GM12878 (cell line): ENCODE results near the gene SSBP2. TPM values are rescaled to one million over a fixed set of nuclear protein-coding genes. Genes with fewer than 3 reads are reported as not detected.

Source experiments
- ATAC-seq: fragments of 200-7000 bp; cut with Tn5 transposase; 3 replicates; pipeline ENCODE4 v1.9.1; 2020; ENCODE audit warnings: mild to moderate bottlenecking, moderate library complexity
- BruUV-seq: library from RNA; stranded (reverse); fragments of 400-500 nt; replicated peaks from 2 replicates; lab custom pipeline; 2021; lab: Mats Ljungman, UMichigan
- CTCF ChIA-PET: fragments of 300-600 bp; sonication (Branson Sonifier 250); formaldehyde crosslinking; extraction: SDS; loops from one replicate; lab custom pipeline; 2021; ENCODE audit warnings: inconsistent platforms; lab: Yijun Ruan, JAX
- POLR2A ChIA-PET: fragments of 350-600 bp; formaldehyde crosslinking; extraction: SDS; loops from one replicate; lab custom pipeline; 2021; ENCODE audit warnings: inconsistent platforms; lab: Charles Lee
- RAD21 ChIA-PET: fragments of 300-600 bp; sonication (Branson Sonifier 250); formaldehyde crosslinking; loops from one replicate; lab custom pipeline; 2023; ENCODE audit warnings: antibody characterized with exemption; ENCODE audit not compliant: unreplicated experiment; lab: Charles Lee
- SMC1A ChIA-PET: fragments of 300-600 bp; sonication (Branson Sonifier 250); formaldehyde crosslinking; loops from one replicate; lab custom pipeline; 2023; ENCODE audit not compliant: unreplicated experiment, uncharacterized antibody; lab: Charles Lee
- DNase-seq: peaks from one replicate; pipeline ENCODE4 v3.0.0-alpha.2; 2011; ENCODE audit warnings: low read depth, low spot score
- FAIRE-seq: peaks from 3 replicates; lab custom pipeline; 2011; peaks lifted over from hg19 to GRCh38; lab: Jason Lieb, UNC
- H2AFZ ChIP-seq: 2 replicates; pipeline ENCODE4 v1.6.0; 2011; ENCODE audit warnings: low read depth, low read length, control low read depth; ENCODE audit not compliant: control insufficient read depth
- H3K27ac ChIP-seq: 2 replicates; pipeline ENCODE4 v1.5.1; 2011; ENCODE audit warnings: control low read depth; ENCODE audit not compliant: control insufficient read depth, insufficient read depth
- H3K27me3 ChIP-seq, 2 experiments: replicated peaks in 1 of 2; 2 replicates each; pipeline versions ENCODE4 v1.6.0 to v1.6.1; 2011; ENCODE audit warnings: low read length in 1 of 2; ENCODE audit not compliant: control insufficient read depth in 2 of 2, insufficient read depth in 2 of 2
- H3K36me3 ChIP-seq, 2 experiments: 2 replicates each; pipeline ENCODE4 v1.5.1; 2011; ENCODE audit warnings: low read length in 1 of 2; ENCODE audit not compliant: control insufficient read depth in 2 of 2, insufficient read depth in 2 of 2
- H3K4me1 ChIP-seq: 2 replicates; pipeline ENCODE4 v1.6.1; 2011; ENCODE audit warnings: mild to moderate bottlenecking, low read length, moderate library complexity, mixed read lengths; ENCODE audit not compliant: control insufficient read depth, insufficient read depth
- H3K4me2 ChIP-seq: 2 replicates; pipeline ENCODE4 v1.6.0; 2011; ENCODE audit warnings: control low read depth; ENCODE audit not compliant: control insufficient read depth, insufficient read depth
- H3K4me3 ChIP-seq: fragments of 200-600 bp; sonication (generic); 2 replicates; pipeline ENCODE4 v1.5.1; 2016
- H3K79me2 ChIP-seq: 2 replicates; pipeline ENCODE4 v1.6.0; 2011; ENCODE audit warnings: low read length; ENCODE audit not compliant: control insufficient read depth, insufficient read depth
- H3K9ac ChIP-seq: 2 replicates; pipeline ENCODE4 v1.8.0; 2011; ENCODE audit warnings: low read length, control low read depth, mixed read lengths; ENCODE audit not compliant: control insufficient read depth, insufficient read depth
- H3K9me3 ChIP-seq: replicated peaks from 3 replicates; pipeline ENCODE4 v1.5.1; 2011; ENCODE audit warnings: mild to moderate bottlenecking, low read length; ENCODE audit not compliant: control insufficient read depth, insufficient read depth
- H4K20me1 ChIP-seq: 2 replicates; pipeline ENCODE4 v1.6.0; 2011; ENCODE audit not compliant: control insufficient read depth, insufficient read depth
- CHD2 ChIP-seq: IDR thresholded peaks from 2 replicates; pipeline ENCODE4 v1.6.1; 2011; ENCODE audit warnings: low read depth, low read length, improper control_type of control experiment, borderline replicate concordance
- DPF2 ChIP-seq: fragments of 450-650 bp; IDR thresholded peaks from 2 replicates; pipeline ENCODE4 v1.6.1; 2017; ENCODE audit warnings: mild to moderate bottlenecking
- RFX5 ChIP-seq: IDR thresholded peaks from 2 replicates; pipeline ENCODE4 v1.6.1; 2011; ENCODE audit warnings: low read depth, low read length, improper control_type of control experiment
- SMAD5 ChIP-seq: IDR thresholded peaks from 2 replicates; pipeline ENCODE4 v1.6.1; 2016; ENCODE audit warnings: antibody characterized with exemption, low read depth
- SMARCA5 ChIP-seq: fragments of 450-650 bp; IDR thresholded peaks from 2 replicates; pipeline ENCODE4 v1.6.1; 2017; ENCODE audit warnings: mild to moderate bottlenecking
- TARDBP ChIP-seq: IDR thresholded peaks from 2 replicates; pipeline ENCODE4 v1.6.1; 2016; ENCODE audit warnings: borderline replicate concordance
- YBX1 ChIP-seq: fragments of 450-650 bp; IDR thresholded peaks from 2 replicates; pipeline ENCODE4 v1.6.1; 2016; ENCODE audit warnings: antibody characterized with exemption
- ZSCAN29 ChIP-seq: fragments of 450-650 bp; IDR thresholded peaks from 2 replicates; pipeline ENCODE4 v1.6.1; 2017; ENCODE audit warnings: mild to moderate bottlenecking, moderate library complexity
- WGBS: methylation state at CpG from one replicate; pipeline ENCODE4 v1.1.6; 2016; ENCODE audit warnings: low lambda C conversion rate; ENCODE audit not compliant: insufficient replicate concordance, insufficient coverage; ENCODE audit errors: missing lambda C conversion rate; 5-methylcytosine and 5-hydroxymethylcytosine counted together
- in situ Hi-C: fragments of 300-500 bp; cut with MboI; formaldehyde crosslinking; loops from 9 replicates; pipeline ENCODE4 v1.14.3; 2018; ENCODE audit warnings: mixed read lengths
- intact Hi-C: fragments of 100-400 bp; cut with micrococcal nuclease; formaldehyde crosslinking; loops from one replicate; pipeline ENCODE4 v1.14.2; 2022; ENCODE audit not compliant: unreplicated experiment
- polyA plus RNA-seq, 11 experiments: library from polyadenylated mRNA; depleted of rRNA in 4 of 11; unstranded in 6 of 11; stranded (reverse) in 5 of 11; fragments of >200 nt; fragmentation: Nextera tagmentation in 4 of 11; fragmentation: Illumina TruSeq in 1 of 11; extraction: Ambion mirVana in 4 of 11; extraction: Trizol in 1 of 11; gene quantifications; 1 replicate in 1 of 11; 2 replicates in 10 of 11; pipeline versions ENCODE4 v1.2.1 to v1.2.3, GENCODE V29; 2011 to 2016; ENCODE audit warnings: inconsistent platforms in 2 of 11, missing spikeins in 2 of 11, low read depth in 1 of 11
- total RNA-seq, 4 experiments: library from RNA; depleted of rRNA in 3 of 4; stranded (reverse); fragments of >200 nt in 3 of 4; fragmentation: Illumina TruSeq in 1 of 4; extraction: Trizol in 1 of 4; gene quantifications; 2 replicates each; pipeline versions ENCODE4 v1.2.1 to v1.2.3, GENCODE V29; 2013 to 2021
- TF ChIP-seq, protein P1 (sequence below): IDR thresholded peaks from 2 replicates; pipeline ENCODE4 v1.6.1; 2012; ENCODE audit warnings: improper control_type of control experiment, low read depth, low read length; ENCODE audit not compliant: insufficient replicate concordance
- TF ChIP-seq, protein P2 (sequence below): fragments of 450-650 bp; IDR thresholded peaks from 2 replicates; pipeline ENCODE4 v1.6.1; 2018; ENCODE audit warnings: borderline replicate concordance, mild to moderate bottlenecking; ENCODE audit not compliant: partially characterized antibody
- TF ChIP-seq, protein P3 (sequence below): fragments of 450-650 bp; formaldehyde crosslinking; IDR thresholded peaks from 2 replicates; pipeline ENCODE4 v1.5.0; 2022; ENCODE audit warnings: mild to moderate bottlenecking, missing genetic modification characterization

The SSBP2 gene
- total and polyA plus RNA-seq, 10 of the 15 experiments (the other 5 are each of a cell fraction or from before 2014, with no cell fraction given), result 52.2 to 132 (median 110) TPM

DNA sequence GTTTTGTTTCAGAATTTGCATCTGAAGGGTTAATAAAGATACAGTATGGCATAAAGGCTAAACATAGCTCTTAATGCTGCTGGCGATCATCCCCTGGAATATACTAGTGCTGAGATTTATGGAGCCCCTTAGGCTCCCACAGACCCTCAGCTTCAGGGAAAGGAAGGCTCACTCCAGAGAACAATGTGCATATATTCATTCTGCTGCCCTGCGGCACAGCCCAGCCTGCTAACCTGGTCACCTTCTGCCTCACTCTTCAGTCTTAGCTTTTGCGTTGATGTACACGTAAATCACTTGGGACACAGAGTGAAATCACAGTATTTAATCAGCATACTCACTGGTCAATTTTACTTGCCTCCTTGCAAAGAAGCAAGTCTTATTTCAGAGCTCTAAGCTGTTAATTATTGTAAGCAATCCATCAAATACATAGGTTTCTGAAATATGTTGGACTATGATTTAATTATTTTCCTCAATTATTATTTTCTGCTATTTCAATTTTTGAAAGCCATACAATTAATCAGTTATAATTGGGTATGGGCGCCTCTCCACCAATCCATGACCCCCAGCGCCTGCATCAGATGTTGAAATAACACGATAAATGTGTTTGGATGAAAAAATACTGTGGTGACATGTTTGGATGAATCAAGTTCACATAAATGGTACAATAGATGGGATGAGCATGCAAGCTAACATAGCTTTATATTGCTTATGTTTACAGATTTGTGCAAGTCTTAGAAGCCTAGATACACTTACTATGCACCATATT is 345.6 kb downstream of the SSBP2 start:
- H3K4me1 ChIP-seq, result no peaks in the 10 kb centered on the region
- H3K27ac ChIP-seq, result no peak overlapping the region
- H3K4me2 ChIP-seq, result no peak overlapping the region
- no peaks in the 10 kb centered on the region for H3K27me3 ChIP-seq
- in situ Hi-C loops (no loop called here), intact Hi-C loops (no loop called here)
- no peak overlapping the region for H3K9ac ChIP-seq
- H3K4me3 ChIP-seq, result no peak overlapping the region
- no peak overlapping the region for H2AFZ ChIP-seq
- H3K9me3 ChIP-seq, result no peaks in the 10 kb centered on the region
- 94% methylated on average over 7 of the region's 7 CpGs for WGBS
- ChIA-PET CTCF (interaction anchor here (1.4 to 1.5 kb wide), 2 partner anchors 20 to 21 kb away, joined by 3 read pairs; no protein-coding TSS in a partner anchor), POLR2A (no interaction called here), SMC1A (interaction anchor here (0.9 kb wide), 1 partner anchor 66 kb away, joined by 4 read pairs; no protein-coding TSS in a partner anchor), RAD21 (no interaction called here)
- FAIRE-seq (no peak), ATAC-seq (no peak), DNase-seq (no peak)
- no peaks in the 10 kb centered on the region for H3K36me3 ChIP-seq
- H4K20me1 ChIP-seq, result no peaks in the 10 kb centered on the region
- H3K79me2 ChIP-seq, result no peaks in the 10 kb centered on the region
- BruUV-seq, result no TSS peak
- TF ChIP-seq, protein P1, sequence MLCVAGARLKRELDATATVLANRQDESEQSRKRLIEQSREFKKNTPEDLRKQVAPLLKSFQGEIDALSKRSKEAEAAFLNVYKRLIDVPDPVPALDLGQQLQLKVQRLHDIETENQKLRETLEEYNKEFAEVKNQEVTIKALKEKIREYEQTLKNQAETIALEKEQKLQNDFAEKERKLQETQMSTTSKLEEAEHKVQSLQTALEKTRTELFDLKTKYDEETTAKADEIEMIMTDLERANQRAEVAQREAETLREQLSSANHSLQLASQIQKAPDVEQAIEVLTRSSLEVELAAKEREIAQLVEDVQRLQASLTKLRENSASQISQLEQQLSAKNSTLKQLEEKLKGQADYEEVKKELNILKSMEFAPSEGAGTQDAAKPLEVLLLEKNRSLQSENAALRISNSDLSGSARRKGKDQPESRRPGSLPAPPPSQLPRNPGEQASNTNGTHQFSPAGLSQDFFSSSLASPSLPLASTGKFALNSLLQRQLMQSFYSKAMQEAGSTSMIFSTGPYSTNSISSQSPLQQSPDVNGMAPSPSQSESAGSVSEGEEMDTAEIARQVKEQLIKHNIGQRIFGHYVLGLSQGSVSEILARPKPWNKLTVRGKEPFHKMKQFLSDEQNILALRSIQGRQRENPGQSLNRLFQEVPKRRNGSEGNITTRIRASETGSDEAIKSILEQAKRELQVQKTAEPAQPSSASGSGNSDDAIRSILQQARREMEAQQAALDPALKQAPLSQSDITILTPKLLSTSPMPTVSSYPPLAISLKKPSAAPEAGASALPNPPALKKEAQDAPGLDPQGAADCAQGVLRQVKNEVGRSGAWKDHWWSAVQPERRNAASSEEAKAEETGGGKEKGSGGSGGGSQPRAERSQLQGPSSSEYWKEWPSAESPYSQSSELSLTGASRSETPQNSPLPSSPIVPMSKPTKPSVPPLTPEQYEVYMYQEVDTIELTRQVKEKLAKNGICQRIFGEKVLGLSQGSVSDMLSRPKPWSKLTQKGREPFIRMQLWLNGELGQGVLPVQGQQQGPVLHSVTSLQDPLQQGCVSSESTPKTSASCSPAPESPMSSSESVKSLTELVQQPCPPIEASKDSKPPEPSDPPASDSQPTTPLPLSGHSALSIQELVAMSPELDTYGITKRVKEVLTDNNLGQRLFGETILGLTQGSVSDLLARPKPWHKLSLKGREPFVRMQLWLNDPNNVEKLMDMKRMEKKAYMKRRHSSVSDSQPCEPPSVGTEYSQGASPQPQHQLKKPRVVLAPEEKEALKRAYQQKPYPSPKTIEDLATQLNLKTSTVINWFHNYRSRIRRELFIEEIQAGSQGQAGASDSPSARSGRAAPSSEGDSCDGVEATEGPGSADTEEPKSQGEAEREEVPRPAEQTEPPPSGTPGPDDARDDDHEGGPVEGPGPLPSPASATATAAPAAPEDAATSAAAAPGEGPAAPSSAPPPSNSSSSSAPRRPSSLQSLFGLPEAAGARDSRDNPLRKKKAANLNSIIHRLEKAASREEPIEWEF, result no peak
- TF ChIP-seq, protein P2, sequence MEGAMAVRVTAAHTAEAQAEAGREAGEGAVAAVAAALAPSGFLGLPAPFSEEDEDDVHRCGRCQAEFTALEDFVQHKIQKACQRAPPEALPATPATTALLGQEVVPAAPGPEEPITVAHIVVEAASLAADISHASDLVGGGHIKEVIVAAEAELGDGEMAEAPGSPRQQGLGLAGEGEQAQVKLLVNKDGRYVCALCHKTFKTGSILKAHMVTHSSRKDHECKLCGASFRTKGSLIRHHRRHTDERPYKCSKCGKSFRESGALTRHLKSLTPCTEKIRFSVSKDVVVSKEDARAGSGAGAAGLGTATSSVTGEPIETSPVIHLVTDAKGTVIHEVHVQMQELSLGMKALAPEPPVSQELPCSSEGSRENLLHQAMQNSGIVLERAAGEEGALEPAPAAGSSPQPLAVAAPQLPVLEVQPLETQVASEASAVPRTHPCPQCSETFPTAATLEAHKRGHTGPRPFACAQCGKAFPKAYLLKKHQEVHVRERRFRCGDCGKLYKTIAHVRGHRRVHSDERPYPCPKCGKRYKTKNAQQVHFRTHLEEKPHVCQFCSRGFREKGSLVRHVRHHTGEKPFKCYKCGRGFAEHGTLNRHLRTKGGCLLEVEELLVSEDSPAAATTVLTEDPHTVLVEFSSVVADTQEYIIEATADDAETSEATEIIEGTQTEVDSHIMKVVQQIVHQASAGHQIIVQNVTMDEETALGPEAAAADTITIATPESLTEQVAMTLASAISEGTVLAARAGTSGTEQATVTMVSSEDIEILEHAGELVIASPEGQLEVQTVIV, result no peak
- TF ChIP-seq ZSCAN29 (no peak), RFX5 (no peak), YBX1 (no peak), SMAD5 (no peak), TARDBP (no peak), CHD2 (no peak), DPF2 (no peak), SMARCA5 (no peak)
- TF ChIP-seq, protein P3, sequence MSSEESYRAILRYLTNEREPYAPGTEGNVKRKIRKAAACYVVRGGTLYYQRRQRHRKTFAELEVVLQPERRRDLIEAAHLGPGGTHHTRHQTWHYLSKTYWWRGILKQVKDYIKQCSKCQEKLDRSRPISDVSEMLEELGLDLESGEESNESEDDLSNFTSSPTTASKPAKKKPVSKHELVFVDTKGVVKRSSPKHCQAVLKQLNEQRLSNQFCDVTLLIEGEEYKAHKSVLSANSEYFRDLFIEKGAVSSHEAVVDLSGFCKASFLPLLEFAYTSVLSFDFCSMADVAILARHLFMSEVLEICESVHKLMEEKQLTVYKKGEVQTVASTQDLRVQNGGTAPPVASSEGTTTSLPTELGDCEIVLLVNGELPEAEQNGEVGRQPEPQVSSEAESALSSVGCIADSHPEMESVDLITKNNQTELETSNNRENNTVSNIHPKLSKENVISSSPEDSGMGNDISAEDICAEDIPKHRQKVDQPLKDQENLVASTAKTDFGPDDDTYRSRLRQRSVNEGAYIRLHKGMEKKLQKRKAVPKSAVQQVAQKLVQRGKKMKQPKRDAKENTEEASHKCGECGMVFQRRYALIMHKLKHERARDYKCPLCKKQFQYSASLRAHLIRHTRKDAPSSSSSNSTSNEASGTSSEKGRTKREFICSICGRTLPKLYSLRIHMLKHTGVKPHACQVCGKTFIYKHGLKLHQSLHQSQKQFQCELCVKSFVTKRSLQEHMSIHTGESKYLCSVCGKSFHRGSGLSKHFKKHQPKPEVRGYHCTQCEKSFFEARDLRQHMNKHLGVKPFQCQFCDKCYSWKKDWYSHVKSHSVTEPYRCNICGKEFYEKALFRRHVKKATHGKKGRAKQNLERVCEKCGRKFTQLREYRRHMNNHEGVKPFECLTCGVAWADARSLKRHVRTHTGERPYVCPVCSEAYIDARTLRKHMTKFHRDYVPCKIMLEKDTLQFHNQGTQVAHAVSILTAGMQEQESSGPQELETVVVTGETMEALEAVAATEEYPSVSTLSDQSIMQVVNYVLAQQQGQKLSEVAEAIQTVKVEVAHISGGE, result no peak
